Omental fat pad (tissue), 4 donors: Measurements from ENCODE around the gene CBX6. TPM values are rescaled to one million over a fixed set of nuclear protein-coding genes. Genes with fewer than 3 reads are reported as not detected.

Experiments used
- ATAC-seq: fragments of 150-250 bp; one replicate; pipeline ENCODE4 v1.9.1; 2016; ENCODE audit warnings: mild to moderate bottlenecking, moderate library complexity; ENCODE audit not compliant: low FRiP score
- DNase-seq: peaks from one replicate; pipeline ENCODE4 v3.0.0-alpha.2; 2019; ENCODE audit warnings: low spot score
- total RNA-seq, 4 donors: library from RNA; depleted of rRNA; stranded (reverse); fragments of >200 nt; gene quantifications; one replicate each; pipeline ENCODE4 v1.1.0, GENCODE V29; 2016
- TF ChIP-seq, protein P1 (sequence below), 3 donors: fragments of 450-650 bp; IDR thresholded peaks; one replicate each; pipeline ENCODE4 v1.5.1; 2016 to 2017; ENCODE audit warnings: antibody characterized with exemption in 3 of 3, mild to moderate bottlenecking in 3 of 3, moderate library complexity in 2 of 3

The CBX6 gene
- total RNA-seq, 4 donors from 2014 or later = 27.4 to 59.6 (median 34.9) TPM

DNA sequence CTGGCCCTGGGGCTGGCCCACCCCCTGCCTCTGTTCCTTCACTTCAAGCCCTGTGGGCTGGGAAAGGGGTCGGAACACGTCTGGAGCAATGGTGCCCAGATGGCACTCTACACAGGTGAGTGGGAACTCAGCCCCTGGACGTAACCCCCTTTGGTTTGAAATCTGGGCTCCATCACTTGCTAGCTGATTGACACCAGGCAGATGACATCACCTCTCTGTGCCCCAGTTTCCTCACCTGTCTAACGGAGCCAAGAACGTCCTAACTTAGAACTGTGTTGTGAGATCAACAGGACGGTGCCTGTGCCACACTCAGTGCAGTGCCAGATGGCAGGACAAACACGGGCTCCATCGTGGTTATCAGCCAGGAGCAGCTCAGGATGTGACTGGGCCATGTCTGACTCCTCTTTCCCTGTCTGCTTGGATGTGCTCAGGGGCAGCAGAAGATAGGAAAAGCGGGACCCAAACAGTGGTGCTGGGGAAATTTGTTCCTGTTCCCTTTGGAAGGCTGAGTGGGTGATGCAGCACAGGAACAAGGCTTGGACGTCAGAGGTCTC lies 52.6 kb downstream of the CBX6 start:
- ATAC-seq (no peak), DNase-seq (no peak)

DNA sequence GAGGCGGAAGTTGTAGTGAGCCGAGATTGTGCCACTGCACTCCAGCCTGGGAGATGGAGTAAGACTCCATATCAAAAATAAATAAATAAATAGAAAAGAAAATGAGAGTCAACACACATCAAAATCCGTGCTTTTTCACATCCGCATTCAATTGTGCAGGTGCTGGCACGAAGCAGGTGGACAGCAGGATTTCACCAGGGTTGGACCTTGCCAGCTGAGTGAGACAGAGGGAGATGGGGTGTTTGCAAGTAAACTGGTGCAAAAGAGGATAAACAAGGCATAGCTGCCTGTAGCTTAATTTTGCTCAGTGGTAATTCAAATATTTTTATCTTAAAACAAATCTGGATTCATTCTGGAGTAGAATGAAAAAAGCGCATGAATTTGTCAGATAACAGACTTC lies 54.8 kb downstream of the CBX6 start:
- TF ChIP-seq, protein P1, sequence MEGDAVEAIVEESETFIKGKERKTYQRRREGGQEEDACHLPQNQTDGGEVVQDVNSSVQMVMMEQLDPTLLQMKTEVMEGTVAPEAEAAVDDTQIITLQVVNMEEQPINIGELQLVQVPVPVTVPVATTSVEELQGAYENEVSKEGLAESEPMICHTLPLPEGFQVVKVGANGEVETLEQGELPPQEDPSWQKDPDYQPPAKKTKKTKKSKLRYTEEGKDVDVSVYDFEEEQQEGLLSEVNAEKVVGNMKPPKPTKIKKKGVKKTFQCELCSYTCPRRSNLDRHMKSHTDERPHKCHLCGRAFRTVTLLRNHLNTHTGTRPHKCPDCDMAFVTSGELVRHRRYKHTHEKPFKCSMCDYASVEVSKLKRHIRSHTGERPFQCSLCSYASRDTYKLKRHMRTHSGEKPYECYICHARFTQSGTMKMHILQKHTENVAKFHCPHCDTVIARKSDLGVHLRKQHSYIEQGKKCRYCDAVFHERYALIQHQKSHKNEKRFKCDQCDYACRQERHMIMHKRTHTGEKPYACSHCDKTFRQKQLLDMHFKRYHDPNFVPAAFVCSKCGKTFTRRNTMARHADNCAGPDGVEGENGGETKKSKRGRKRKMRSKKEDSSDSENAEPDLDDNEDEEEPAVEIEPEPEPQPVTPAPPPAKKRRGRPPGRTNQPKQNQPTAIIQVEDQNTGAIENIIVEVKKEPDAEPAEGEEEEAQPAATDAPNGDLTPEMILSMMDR (IDR thresholded peaks at IDR 0.05) = no peak
- ATAC-seq (no peak), DNase-seq (no peak)

More for the DNA sequence above, 52.6 kb downstream of the CBX6 start:
- TF ChIP-seq, protein P1 (IDR thresholded peaks at IDR 0.05) = no peak

DNA sequence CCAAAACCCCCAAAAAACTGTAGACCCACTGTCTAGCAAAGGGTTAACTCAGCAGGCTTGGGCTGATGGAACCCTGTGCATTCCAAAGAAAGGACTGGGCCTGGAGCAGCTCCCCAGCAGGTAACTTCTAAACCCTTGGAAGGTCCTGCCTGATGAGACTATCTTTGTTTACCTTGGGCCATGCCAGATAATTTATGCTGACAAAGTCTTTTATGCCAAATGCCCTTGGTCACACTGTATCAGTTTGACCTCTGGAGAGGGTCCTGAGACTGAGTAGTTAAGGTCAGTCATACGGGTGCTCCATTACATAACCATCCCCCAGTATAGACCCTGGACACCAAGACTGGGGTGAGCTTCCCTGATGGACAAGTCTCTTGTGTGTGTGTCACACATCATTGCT lies 56.2 kb downstream of the CBX6 start:
- no peak for DNase-seq
- no peak for ATAC-seq

More for the DNA sequence above, 56.2 kb downstream of the CBX6 start:
- TF ChIP-seq, protein P1 (IDR thresholded peaks at IDR 0.05) = no peak

Other genes starting within 250 kb of the CBX6 start
- gene FAM227A, start 215.8 kb downstream of the CBX6 start, total RNA-seq = 1 to 10 TPM in 1 of 4 donors, under 1 TPM in 3; 0.24 to 7.3 (median 0.73) TPM
- gene CBY1, start 215.6 kb downstream of the CBX6 start, total RNA-seq = 10 to 100 TPM in 3 of 4 donors, 1 to 10 TPM in 1; 7.6 to 25.9 (median 17.4) TPM
- 10 to 100 TPM; 33.4 to 48.4 (median 40.0) TPM for gene TOMM22, start 190.3 kb downstream of the CBX6 start, total RNA-seq
- gene JOSD1, start 171.3 kb downstream of the CBX6 start, total RNA-seq = 100 to 1,000 TPM in 1 of 4 donors, 10 to 100 TPM in 3; 61.9 to 130 (median 66.3) TPM
- 10 to 100 TPM; 31.3 to 75.7 (median 51.4) TPM for gene GTPBP1, start 166.3 kb downstream of the CBX6 start, total RNA-seq
- 100 to 1,000 TPM; 302 to 509 (median 347) TPM for gene SUN2, start 116.2 kb downstream of the CBX6 start, total RNA-seq
- 10 to 100 TPM in 2 of 4 donors, 1 to 10 TPM in 2; 6.7 to 12.8 (median 9.4) TPM for gene DNAL4, start 78.1 kb downstream of the CBX6 start, total RNA-seq
- 1 to 10 TPM; 2.4 to 3.8 (median 3.0) TPM for gene NPTXR, start 28.2 kb downstream of the CBX6 start, total RNA-seq
- 10 to 100 TPM in 1 of 4 donors, 1 to 10 TPM in 3; 2.7 to 47.4 (median 4.9) TPM for gene APOBEC3A, start 85.4 kb upstream of the CBX6 start, total RNA-seq
- 1 to 10 TPM in 2 of 4 donors, not detected in 2; 1.1 to 2.2 TPM for gene APOBEC3B, start 110.1 kb upstream of the CBX6 start, total RNA-seq
- gene APOBEC3C, start 142.0 kb upstream of the CBX6 start, total RNA-seq = 10 to 100 TPM in 1 of 4 donors, 1 to 10 TPM in 3; 5.8 to 11.0 (median 7.8) TPM
- gene APOBEC3D, start 148.9 kb upstream of the CBX6 start, total RNA-seq = 1 to 10 TPM in 2 of 4 donors, under 1 TPM in 2; 0.65 to 6.3 (median 1.1) TPM
- 1 to 10 TPM; 1.8 to 9.0 (median 2.6) TPM for gene APOBEC3F, start 168.6 kb upstream of the CBX6 start, total RNA-seq
- gene APOBEC3G, start 205.1 kb upstream of the CBX6 start, total RNA-seq = 10 to 100 TPM in 1 of 4 donors, 1 to 10 TPM in 3; 5.5 to 20.3 (median 6.7) TPM
- gene APOBEC3H, start 225.0 kb upstream of the CBX6 start, total RNA-seq = under 1 TPM in 2 of 4 donors, not detected in 2; 0.63 to 0.95 TPM